LNCAP (cell line): ENCODE data around the gene SYNGR2.

Experiments
- CTCF ChIP-seq: fragments of 450-650 bp; IDR thresholded peaks from 2 replicates; pipeline ENCODE4 v1.5.1; 2017; ENCODE audit warnings: mild to moderate bottlenecking

SYNGR2 gene

GRCh38 chr17:78168242-78168902 lies at the start of gene SYNGR2:
Gene SYNGR2 (plus strand): TSS chr17:78168581. CDS start chr17:78168617, 36 bp downstream.
- no peak for TF ChIP-seq CTCF

- no peak for TF ChIP-seq CTCF
Observed at GRCh38 chr17:78118801-78119241, 49.6 kb upstream of the SYNGR2 start.

GRCh38 chr17:78120537-78120936 lies 47.8 kb upstream of the SYNGR2 start:
- TF ChIP-seq CTCF = no peak

- no peak for TF ChIP-seq CTCF
Observed at GRCh38 chr17:78120971-78121800, 47.2 kb upstream of the SYNGR2 start.

- TF ChIP-seq CTCF = no peak
Observed at GRCh38 chr17:78121801-78122215, 46.6 kb upstream of the SYNGR2 start.

- TF ChIP-seq CTCF = no peak
Observed at GRCh38 chr17:78122216-78122930, 46.0 kb upstream of the SYNGR2 start.

GRCh38 chr17:78122931-78123249 lies 45.5 kb upstream of the SYNGR2 start:
- no peak for TF ChIP-seq CTCF
